Ascending aorta (tissue), 2 donors: ENCODE measurements around the gene OR1K1. TPM values are rescaled to one million over a fixed set of nuclear protein-coding genes. Genes with fewer than 3 reads are reported as not detected.
"Not testable (repeated sequence)": the region's sequence is repeated elsewhere in the genome, so short reads cannot be mapped to it uniquely, and the experiment has no call there.

Source experiments
- DNase-seq, 2 donors: peaks; one replicate each; pipeline ENCODE4 v3.0.0-alpha.2; 2019; ENCODE audit warnings: low spot score in 2 of 2
- H3K27ac ChIP-seq, 2 donors: fragments of 200-600 bp; sonication (generic); one replicate each; pipeline ENCODE4 v1.5.1; 2016 to 2017; ENCODE audit warnings: mild to moderate bottlenecking in 1 of 2
- H3K27me3 ChIP-seq: fragments of 200-600 bp; sonication (generic); one replicate; pipeline ENCODE4 v1.5.1; 2017
- H3K36me3 ChIP-seq, 2 donors: fragments of 200-600 bp; sonication (generic); one replicate each; pipeline ENCODE4 v1.5.1; 2016
- H3K4me1 ChIP-seq, 2 donors: fragments of 200-600 bp; sonication (generic); one replicate each; pipeline ENCODE4 v1.5.1; 2016 to 2017; ENCODE audit warnings: mild to moderate bottlenecking in 1 of 2
- H3K4me3 ChIP-seq, 2 donors: fragments of 200-600 bp; sonication (generic); one replicate each; pipeline ENCODE4 v1.5.1; 2016 to 2017; ENCODE audit warnings: mild to moderate bottlenecking in 1 of 2
- H3K9me3 ChIP-seq, 2 donors: fragments of 200-600 bp; sonication (generic); one replicate each; pipeline ENCODE4 v1.5.1; 2016
- intact Hi-C: fragments of 100-400 bp; cut with DNase I; formaldehyde crosslinking; loops from one replicate; pipeline ENCODE4 v1.15.1; 2023
- total RNA-seq: library from RNA; depleted of rRNA; stranded (reverse); fragments of >200 nt; gene quantifications from one replicate; pipeline ENCODE4 v1.1.0, GENCODE V29; 2016
- TF ChIP-seq, protein P1 (sequence below), 3 experiments: fragments of 200-600 bp in 2 of 3; fragments of 450-650 bp in 1 of 3; sonication (generic) in 2 of 3; IDR thresholded peaks; one replicate each; pipeline ENCODE4 v1.5.1; 2016 to 2019; ENCODE audit warnings: antibody characterized with exemption in 3 of 3, mild to moderate bottlenecking in 1 of 3, moderate library complexity in 1 of 3

OR1K1 gene
- total RNA-seq, 1 donor from 2014 or later = not detected

DNA sequence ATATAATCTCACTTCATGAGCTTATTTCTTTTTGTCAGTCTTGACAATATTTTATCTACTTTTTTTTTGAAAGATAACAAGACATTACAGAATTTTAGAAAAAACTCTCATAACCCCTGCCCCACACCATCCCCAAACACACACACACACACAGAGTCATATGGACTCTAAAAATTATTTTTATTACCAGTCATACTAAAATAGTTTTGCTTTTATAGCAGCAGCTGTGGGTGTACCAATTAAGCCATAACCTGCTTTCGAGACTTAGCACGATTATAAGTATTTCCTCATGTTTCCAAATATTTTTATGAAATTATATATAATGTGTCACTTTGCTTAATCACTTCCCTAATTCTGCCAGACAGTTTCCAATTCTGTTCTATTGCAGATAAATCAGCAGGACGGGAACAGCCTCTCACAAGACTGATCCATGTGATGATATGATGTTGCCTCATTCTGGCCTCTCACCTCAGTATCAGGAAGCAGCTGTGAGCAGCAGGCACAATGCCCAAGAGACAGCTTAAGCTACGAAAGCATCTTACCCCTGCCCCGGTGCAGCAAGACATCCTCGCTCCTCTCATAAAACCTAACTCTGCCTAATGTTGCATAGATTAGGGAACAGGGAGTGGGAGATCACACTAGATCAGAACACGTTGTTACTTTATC, 21.5 kb downstream of the OR1K1 start:
- Histone ChIP-seq H3K9me3 (no peaks in the 10 kb centered on the region), H3K27ac (no peak overlapping the region), H3K4me1 (peaks cover 0 to 13% of the 10 kb centered on the region in 2 donors), H3K36me3 (peaks cover 20 to 58% of the 10 kb centered on the region in 2 donors), H3K4me3 (no peak overlapping the region), H3K27me3 (no peaks in the 10 kb centered on the region)
- intact Hi-C loops = loop anchor here (10.0 kb wide), 2 partner anchors 557 to 727 kb away; partner anchors contain the start of genes MRRF, RBM18 and TTLL11
- peak in 1 of 2 donors; percentile 19 for DNase-seq
- TF ChIP-seq, protein P1, sequence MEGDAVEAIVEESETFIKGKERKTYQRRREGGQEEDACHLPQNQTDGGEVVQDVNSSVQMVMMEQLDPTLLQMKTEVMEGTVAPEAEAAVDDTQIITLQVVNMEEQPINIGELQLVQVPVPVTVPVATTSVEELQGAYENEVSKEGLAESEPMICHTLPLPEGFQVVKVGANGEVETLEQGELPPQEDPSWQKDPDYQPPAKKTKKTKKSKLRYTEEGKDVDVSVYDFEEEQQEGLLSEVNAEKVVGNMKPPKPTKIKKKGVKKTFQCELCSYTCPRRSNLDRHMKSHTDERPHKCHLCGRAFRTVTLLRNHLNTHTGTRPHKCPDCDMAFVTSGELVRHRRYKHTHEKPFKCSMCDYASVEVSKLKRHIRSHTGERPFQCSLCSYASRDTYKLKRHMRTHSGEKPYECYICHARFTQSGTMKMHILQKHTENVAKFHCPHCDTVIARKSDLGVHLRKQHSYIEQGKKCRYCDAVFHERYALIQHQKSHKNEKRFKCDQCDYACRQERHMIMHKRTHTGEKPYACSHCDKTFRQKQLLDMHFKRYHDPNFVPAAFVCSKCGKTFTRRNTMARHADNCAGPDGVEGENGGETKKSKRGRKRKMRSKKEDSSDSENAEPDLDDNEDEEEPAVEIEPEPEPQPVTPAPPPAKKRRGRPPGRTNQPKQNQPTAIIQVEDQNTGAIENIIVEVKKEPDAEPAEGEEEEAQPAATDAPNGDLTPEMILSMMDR (IDR thresholded peaks at IDR 0.05) = no peak

- Histone ChIP-seq H3K27ac (no peak overlapping the region), H3K27me3 (no peaks in the 10 kb centered on the region), H3K4me3 (no peak overlapping the region), H3K36me3 (peaks cover 20 to 55% of the 10 kb centered on the region in 2 donors), H3K4me1 (peaks cover 0 to 17% of the 10 kb centered on the region in 2 donors), H3K9me3 (no peaks in the 10 kb centered on the region)
- TF ChIP-seq, protein P1 (IDR thresholded peaks at IDR 0.05) = no peak
- DNase-seq = no peak
- intact Hi-C loops = loop anchor here (10.0 kb wide), 2 partner anchors 557 to 727 kb away; partner anchors contain the start of genes MRRF, RBM18 and TTLL11
These were observed 22.1 kb downstream of the OR1K1 start for GRCh38 chr9:122822056-122822455.

DNA sequence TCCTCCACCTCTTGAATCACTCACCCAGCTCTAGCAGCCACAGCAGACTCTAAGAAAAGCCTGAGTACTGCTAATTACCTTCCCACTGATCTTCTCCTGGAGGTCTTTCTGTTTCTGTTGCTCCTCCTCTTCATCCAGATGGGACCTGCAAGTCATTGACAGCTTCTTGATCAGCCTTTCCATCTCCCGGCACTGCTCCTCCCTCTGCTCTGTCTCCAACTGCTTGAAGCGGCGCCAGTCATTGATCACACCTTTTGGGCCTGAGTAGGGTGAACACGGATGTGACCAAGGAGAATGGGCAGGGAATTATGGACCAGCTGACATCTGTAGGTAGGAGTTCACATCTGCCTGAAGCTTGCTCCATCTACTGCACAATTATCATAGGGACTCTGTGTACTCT, 23.0 kb downstream of the OR1K1 start:
- H3K27me3 ChIP-seq = no peaks in the 10 kb centered on the region
- no peaks in the 10 kb centered on the region for H3K9me3 ChIP-seq
- TF ChIP-seq, protein P1 (IDR thresholded peaks at IDR 0.05) = no peak
- H3K36me3 ChIP-seq = peaks cover 20 to 46% of the 10 kb centered on the region in 2 donors
- intact Hi-C loops = loop anchor here (10.0 kb wide), 2 partner anchors 558 to 728 kb away; partner anchors contain the start of genes MRRF, RBM18 and TTLL11
- DNase-seq = no peak
- no peak overlapping the region for H3K27ac ChIP-seq
- no peak overlapping the region for H3K4me3 ChIP-seq
- peaks cover 0 to 18% of the 10 kb centered on the region in 2 donors for H3K4me1 ChIP-seq

DNA sequence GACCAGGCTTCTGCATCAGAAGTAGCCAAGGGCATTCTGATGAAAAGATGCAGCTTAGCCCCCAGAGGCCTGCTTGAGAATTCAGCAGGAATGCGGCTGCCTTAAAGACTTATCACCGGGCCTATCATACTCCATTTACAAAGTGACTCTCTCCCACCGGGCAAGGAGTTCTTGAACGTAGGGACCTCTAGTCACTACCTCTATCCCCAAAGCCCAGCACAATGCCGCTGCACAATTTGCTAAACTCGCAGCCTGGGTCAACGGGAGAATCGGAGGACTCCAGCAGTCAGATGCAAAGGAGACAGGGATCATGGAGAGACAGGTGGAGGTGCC, 27.8 kb downstream of the OR1K1 start:
- H3K36me3 ChIP-seq = peaks cover 9 to 19% of the 10 kb centered on the region in 2 donors
- no peak for DNase-seq
- H3K4me3 ChIP-seq = peak overlapping the region; percentile 64 to 92
- peaks cover 3 to 15% of the 10 kb centered on the region in 2 donors for H3K4me1 ChIP-seq
- TF ChIP-seq, protein P1 (IDR thresholded peaks at IDR 0.05) = no peak
- intact Hi-C loops = loop anchor here (1.0 to 10.0 kb wide), 5 partner anchors 77 to 733 kb away; partner anchors contain the start of genes MRRF, RBM18, RC3H2 and STRBP
- peak overlapping the region; percentile 93 to 98 for H3K27ac ChIP-seq
- H3K9me3 ChIP-seq = no peaks in the 10 kb centered on the region
- no peaks in the 10 kb centered on the region for H3K27me3 ChIP-seq

DNA sequence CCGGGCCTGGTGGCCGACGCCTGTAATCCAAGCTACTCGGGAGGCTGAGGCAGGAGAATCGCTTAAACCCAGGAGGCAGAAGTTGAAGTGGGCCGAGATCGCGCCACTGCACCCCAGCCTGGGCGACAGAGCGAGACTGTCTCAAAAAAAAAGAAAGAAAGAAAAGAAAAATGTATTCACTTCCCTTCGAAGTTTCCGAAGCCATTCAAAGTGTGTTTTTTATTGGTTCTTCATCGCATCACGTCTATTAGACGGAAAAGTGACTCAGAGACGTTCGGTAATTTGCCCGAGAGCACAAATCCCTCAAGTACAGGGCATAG, 29.0 kb downstream of the OR1K1 start:
- peak overlapping the region; percentile 64 to 92 for H3K4me3 ChIP-seq
- intact Hi-C loops = loop anchor here (1.0 to 10.0 kb wide), 5 partner anchors 76 to 734 kb away; partner anchors contain the start of genes MRRF, RBM18, RC3H2 and STRBP
- H3K4me1 ChIP-seq = peaks cover 3 to 15% of the 10 kb centered on the region in 2 donors
- not testable (repeated sequence) for H3K27me3 ChIP-seq, DNase-seq, H3K36me3 ChIP-seq, H3K9me3 ChIP-seq
- H3K27ac ChIP-seq = peak overlapping the region; percentile 93 to 98

DNA sequence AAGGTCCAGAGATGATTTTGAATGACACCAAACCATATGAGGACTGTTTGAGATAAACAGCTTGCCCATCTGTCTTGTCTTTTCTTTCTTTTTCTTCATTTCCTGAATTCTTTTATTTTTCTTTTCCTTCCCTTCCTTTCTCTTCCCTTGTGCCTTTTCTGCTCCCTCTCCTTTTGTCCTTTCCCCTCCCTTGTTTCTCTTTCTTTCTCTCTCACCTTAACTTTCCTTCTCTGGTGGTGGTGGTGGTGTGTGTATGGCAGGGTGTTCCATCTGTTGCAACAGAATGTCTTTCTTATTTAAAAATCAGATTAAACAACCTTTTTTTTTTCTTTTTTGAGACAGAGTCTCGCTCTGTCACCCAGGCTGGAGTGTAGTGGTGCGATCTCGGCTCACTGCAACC, 32.3 kb downstream of the OR1K1 start:
- Histone ChIP-seq H3K27me3 (no peaks in the 10 kb centered on the region), H3K4me1 (peaks cover 2 to 3% of the 10 kb centered on the region in 2 donors), H3K9me3 (no peaks in the 10 kb centered on the region), H3K27ac (no peak overlapping the region), H3K4me3 (no peak overlapping the region), H3K36me3 (no peaks in the 10 kb centered on the region)
- DNase-seq = no peak
- TF ChIP-seq, protein P1 (IDR thresholded peaks at IDR 0.05) = no peak
- intact Hi-C loops = no loop called here
